CD4-positive, alpha-beta T cell (primary cell): ENCODE data around the gene COPS8. TPM values are rescaled to one million over a fixed set of nuclear protein-coding genes. Genes with fewer than 3 reads are reported as not detected.

ENCODE experiments used
- ATAC-seq: fragments of 200-7000 bp; cut with Tn5 transposase; one replicate; pipeline ENCODE4 v1.10.0; 2022; ENCODE audit warnings: mild to moderate bottlenecking; ENCODE audit not compliant: poor library complexity
- CTCF ChIA-PET: fragments of 350-600 bp; sonication (Branson Sonifier 250); formaldehyde crosslinking; loops from one replicate; lab custom pipeline; 2021; ENCODE audit warnings: antibody characterized with exemption, inconsistent platforms; lab: Charles Lee
- POLR2A ChIA-PET: fragments of 350-600 bp; sonication (Branson Sonifier 250); formaldehyde crosslinking; loops from one replicate; lab custom pipeline; 2021; ENCODE audit warnings: antibody characterized with exemption, inconsistent platforms; lab: Charles Lee
- DNase-seq, 14 experiments: peaks; one replicate each; pipeline ENCODE4 v3.0.0-alpha.2; 2013 to 2020; ENCODE audit warnings: mixed read lengths in 2 of 14
- H3K27ac ChIP-seq, 2 donors: one replicate each; pipeline versions ENCODE4 v1.5.1 to v1.7.0; 2013; ENCODE audit warnings: low read length in 2 of 2, low read depth in 1 of 2, mild to moderate bottlenecking in 1 of 2
- H3K27me3 ChIP-seq, 2 experiments: 1 replicate in 1 of 2; 2 replicates in 1 of 2; pipeline versions ENCODE4 v1.6.1 to v1.7.0; 2013; ENCODE audit warnings: low read length in 2 of 2, control low read depth in 1 of 2, mild to moderate bottlenecking in 1 of 2, moderate library complexity in 1 of 2; ENCODE audit not compliant: insufficient read depth in 2 of 2, control insufficient read depth in 1 of 2
- H3K36me3 ChIP-seq: one replicate; pipeline ENCODE4 v1.6.1; 2013; ENCODE audit warnings: low read length, control low read depth; ENCODE audit not compliant: insufficient read depth
- H3K4me1 ChIP-seq: one replicate; pipeline ENCODE4 v1.6.1; 2013; ENCODE audit warnings: low read length, control low read depth; ENCODE audit not compliant: insufficient read depth
- H3K4me3 ChIP-seq: one replicate; pipeline ENCODE4 v1.5.1; 2013; ENCODE audit warnings: mild to moderate bottlenecking, low read length, moderate library complexity
- H3K9me3 ChIP-seq, 2 experiments: 1 replicate in 1 of 2; 2 replicates in 1 of 2; pipeline versions ENCODE4 v1.6.1 to v1.7.0; 2013; ENCODE audit warnings: low read length in 2 of 2, mild to moderate bottlenecking in 2 of 2, control low read depth in 1 of 2, moderate library complexity in 1 of 2; ENCODE audit not compliant: control insufficient read depth in 1 of 2, insufficient read depth in 1 of 2
- H3K27ac Mint-ChIP-seq: one replicate; pipeline ENCODE4 v1.8.0; 2020; ENCODE audit warnings: mixed read lengths
- H3K27me3 Mint-ChIP-seq: one replicate; pipeline ENCODE4 v1.8.0; 2021; ENCODE audit warnings: mixed read lengths
- H3K36me3 Mint-ChIP-seq: one replicate; pipeline ENCODE4 v1.8.0; 2021; ENCODE audit warnings: low read depth, mixed read lengths
- H3K4me1 Mint-ChIP-seq: one replicate; pipeline ENCODE4 v1.8.0; 2021; ENCODE audit warnings: low read depth, mixed read lengths
- H3K4me3 Mint-ChIP-seq: one replicate; pipeline ENCODE4 v1.8.0; 2020; ENCODE audit warnings: mild to moderate bottlenecking, mixed read lengths
- H3K9me3 Mint-ChIP-seq: one replicate; pipeline ENCODE4 v1.8.0; 2020; ENCODE audit warnings: mixed read lengths
- intact Hi-C, 2 experiments: fragments of 100-400 bp; cut with DNase I in 1 of 2; cut with micrococcal nuclease in 1 of 2; formaldehyde crosslinking; loops; one replicate each; pipeline versions ENCODE4 v1.15.1 to v1.9.0; 2023 to 2025; cut with DNase I, micrococcal nuclease
- total RNA-seq, 174 experiments: library from RNA in 2 of 174; stranded (reverse) in 2 of 174; gene quantifications; one replicate each; pipeline ENCODE4 v1.2.3 and lab custom pipeline; 2021 to 2026
- TF ChIP-seq, protein P1 (sequence below): fragments of 200-600 bp; IDR thresholded peaks from one replicate; pipeline ENCODE4 v1.8.0; 2022; ENCODE audit warnings: antibody characterized with exemption, mild to moderate bottlenecking

Gene COPS8
- total RNA-seq, 2 experiments from 2014 or later, result 47.9 to 51.7 TPM

- Mint-ChIP-seq H3K4me1 (peaks cover 31% of the 10 kb centered on the region), H3K9me3 (no peaks in the 10 kb centered on the region), H3K27ac (no peak overlapping the region), H3K4me3 (no peak overlapping the region), H3K36me3 (peaks cover 100% of the 10 kb centered on the region), H3K27me3 (no peaks in the 10 kb centered on the region)
- H3K4me1 ChIP-seq, result no peaks in the 10 kb centered on the region
- DNase-seq (no peak), ATAC-seq (no peak)
- TF ChIP-seq, protein P1, sequence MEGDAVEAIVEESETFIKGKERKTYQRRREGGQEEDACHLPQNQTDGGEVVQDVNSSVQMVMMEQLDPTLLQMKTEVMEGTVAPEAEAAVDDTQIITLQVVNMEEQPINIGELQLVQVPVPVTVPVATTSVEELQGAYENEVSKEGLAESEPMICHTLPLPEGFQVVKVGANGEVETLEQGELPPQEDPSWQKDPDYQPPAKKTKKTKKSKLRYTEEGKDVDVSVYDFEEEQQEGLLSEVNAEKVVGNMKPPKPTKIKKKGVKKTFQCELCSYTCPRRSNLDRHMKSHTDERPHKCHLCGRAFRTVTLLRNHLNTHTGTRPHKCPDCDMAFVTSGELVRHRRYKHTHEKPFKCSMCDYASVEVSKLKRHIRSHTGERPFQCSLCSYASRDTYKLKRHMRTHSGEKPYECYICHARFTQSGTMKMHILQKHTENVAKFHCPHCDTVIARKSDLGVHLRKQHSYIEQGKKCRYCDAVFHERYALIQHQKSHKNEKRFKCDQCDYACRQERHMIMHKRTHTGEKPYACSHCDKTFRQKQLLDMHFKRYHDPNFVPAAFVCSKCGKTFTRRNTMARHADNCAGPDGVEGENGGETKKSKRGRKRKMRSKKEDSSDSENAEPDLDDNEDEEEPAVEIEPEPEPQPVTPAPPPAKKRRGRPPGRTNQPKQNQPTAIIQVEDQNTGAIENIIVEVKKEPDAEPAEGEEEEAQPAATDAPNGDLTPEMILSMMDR, result no peak
- H3K9me3 ChIP-seq, result no peaks in the 10 kb centered on the region
- no peak overlapping the region for H3K27ac ChIP-seq
- ChIA-PET POLR2A (no interaction called here), CTCF (no interaction called here)
- no peak overlapping the region for H3K4me3 ChIP-seq
- intact Hi-C loops, result no loop called here
- H3K36me3 ChIP-seq, result peaks cover 77% of the 10 kb centered on the region
- no peaks in the 10 kb centered on the region for H3K27me3 ChIP-seq
These were observed 7.5 kb downstream of the COPS8 start for GRCh38 chr2:237092920-237093781.

DNA sequence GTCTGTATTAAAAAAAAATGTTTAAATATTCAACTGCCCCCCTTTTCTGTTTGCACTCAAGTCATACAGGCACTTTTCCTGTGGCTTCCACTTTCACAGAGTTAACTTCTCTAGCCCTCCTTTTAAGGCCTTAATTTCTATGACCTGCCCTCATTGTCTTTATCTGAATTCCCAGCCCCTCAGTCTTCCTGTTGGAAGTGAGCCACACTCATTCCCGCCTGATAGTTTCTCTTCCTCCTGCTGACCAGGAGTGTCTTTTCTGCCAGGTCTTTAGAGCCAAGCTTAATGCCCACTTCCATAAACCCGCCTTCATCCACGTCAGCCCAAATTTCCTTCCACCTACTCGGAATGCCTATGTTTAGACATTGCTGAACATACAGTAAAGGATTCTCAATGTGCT lies 10.5 kb downstream of the COPS8 start:
- CTCF ChIA-PET, result interaction anchor here (0.9 to 1.2 kb wide), 2 partner anchors 11 to 26 kb away, joined by 3 read pairs; partner anchors contain the start of gene COPS8
- H3K4me3 ChIP-seq, result no peak overlapping the region
- peaks cover 83% of the 10 kb centered on the region for H3K36me3 ChIP-seq
- peaks cover 100% of the 10 kb centered on the region for H3K36me3 Mint-ChIP-seq
- DNase-seq (no peak), ATAC-seq (no peak)
- no peaks in the 10 kb centered on the region for H3K9me3 Mint-ChIP-seq
- no peaks in the 10 kb centered on the region for H3K27me3 ChIP-seq
- peaks cover 20% of the 10 kb centered on the region for H3K4me1 Mint-ChIP-seq
- no peak overlapping the region for H3K4me3 Mint-ChIP-seq
- TF ChIP-seq, protein P1, result no peak
- no peaks in the 10 kb centered on the region for H3K27me3 Mint-ChIP-seq
- H3K9me3 ChIP-seq, result no peaks in the 10 kb centered on the region
- POLR2A ChIA-PET, result no interaction called here
- intact Hi-C loops, result no loop called here
- H3K27ac ChIP-seq, result no peak overlapping the region
- no peaks in the 10 kb centered on the region for H3K4me1 ChIP-seq
- no peak overlapping the region for H3K27ac Mint-ChIP-seq

- DNase-seq, result no peak
- Histone ChIP-seq H3K36me3 (peaks cover 83% of the 10 kb centered on the region), H3K4me1 (no peaks in the 10 kb centered on the region), H3K27me3 (no peaks in the 10 kb centered on the region), H3K4me3 (no peak overlapping the region), H3K9me3 (no peaks in the 10 kb centered on the region), H3K27ac (no peak overlapping the region)
- intact Hi-C loops, result no loop called here
- Mint-ChIP-seq H3K27ac (no peak overlapping the region), H3K4me3 (no peak overlapping the region), H3K4me1 (peaks cover 16% of the 10 kb centered on the region), H3K9me3 (no peaks in the 10 kb centered on the region), H3K36me3 (peaks cover 100% of the 10 kb centered on the region), H3K27me3 (no peaks in the 10 kb centered on the region)
- POLR2A ChIA-PET, result no interaction called here
- CTCF ChIA-PET, result interaction anchor here (0.9 to 1.2 kb wide), 2 partner anchors 11 to 25 kb away, joined by 3 read pairs; partner anchors contain the start of gene COPS8
- no peak for ATAC-seq
- TF ChIP-seq, protein P1, result no peak
These were observed 11.2 kb downstream of the COPS8 start for GRCh38 chr2:237096911-237097310.
